Mononuclear cell (primary cell): ENCODE measurements around the gene L3MBTL4. TPM values are rescaled to one million over a fixed set of nuclear protein-coding genes. Genes with fewer than 3 reads are reported as not detected.

Source experiments
- H3K27me3 ChIP-seq: 2 replicates; pipeline ENCODE4 v1.6.0; 2011; ENCODE audit warnings: low read length, control low read depth; ENCODE audit not compliant: insufficient read depth
- H3K4me1 ChIP-seq: 2 replicates; pipeline ENCODE4 v1.5.1; 2011; ENCODE audit warnings: mild to moderate bottlenecking, low read length, control low read depth; ENCODE audit not compliant: insufficient read depth
- H3K4me3 ChIP-seq: 2 replicates; pipeline ENCODE4 v1.5.1; 2011; ENCODE audit warnings: mild to moderate bottlenecking, low read length, moderate library complexity
- H3K9me3 ChIP-seq: 2 replicates; pipeline ENCODE4 v1.5.1; 2011; ENCODE audit warnings: low read depth, mild to moderate bottlenecking, control low read depth, low read length
- total RNA-seq: library from RNA; depleted of rRNA; stranded (reverse); fragments of >200 nt; gene quantifications from one replicate; pipeline ENCODE4 v1.2.3, GENCODE V29; 2012

Gene L3MBTL4
- total RNA-seq, 1 donor, result 3.0 TPM

DNA sequence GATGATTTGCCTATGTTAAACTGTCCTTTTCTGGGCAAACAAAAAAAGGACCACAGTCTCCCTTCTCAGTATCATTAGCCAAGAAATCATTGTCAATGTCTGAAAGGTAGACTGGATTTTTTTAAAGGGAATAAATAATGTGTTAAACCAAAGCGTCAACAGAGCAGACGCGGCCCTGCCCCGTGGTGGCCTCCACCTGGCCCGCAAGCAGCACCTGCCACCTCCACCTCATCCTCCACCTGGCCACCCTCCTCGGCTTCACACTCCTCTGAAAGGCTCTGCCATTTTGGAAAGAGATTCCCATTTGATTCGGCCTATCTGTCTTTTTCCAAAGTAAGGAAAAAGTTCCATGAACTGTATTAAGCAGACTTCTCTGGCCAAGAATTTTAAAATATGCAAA is 451.4 kb downstream of the L3MBTL4 start:
- Histone ChIP-seq H3K9me3 (no peaks in the 10 kb centered on the region), H3K4me1 (no peaks in the 10 kb centered on the region), H3K27me3 (no peaks in the 10 kb centered on the region)

GRCh38 chr18:5962362-5962761 is 452.3 kb downstream of the L3MBTL4 start:
- H3K4me3 ChIP-seq, result no peak overlapping the region
- no peaks in the 10 kb centered on the region for H3K9me3 ChIP-seq
- H3K4me1 ChIP-seq, result no peaks in the 10 kb centered on the region
- H3K27me3 ChIP-seq, result no peaks in the 10 kb centered on the region

More for the DNA sequence above, 451.4 kb downstream of the L3MBTL4 start:
- no peak overlapping the region for H3K4me3 ChIP-seq

- Histone ChIP-seq H3K4me3 (no peak overlapping the region), H3K9me3 (no peaks in the 10 kb centered on the region), H3K4me1 (no peaks in the 10 kb centered on the region), H3K27me3 (no peaks in the 10 kb centered on the region)
These were observed 452.9 kb downstream of the L3MBTL4 start for GRCh38 chr18:5961828-5962150.

- H3K4me3 ChIP-seq, result no peak overlapping the region
These were observed 453.4 kb downstream of the L3MBTL4 start for GRCh38 chr18:5961097-5961827.

GRCh38 chr18:5958822-5959221 is 455.9 kb downstream of the L3MBTL4 start:
- H3K4me3 ChIP-seq, result no peak overlapping the region

More at GRCh38 chr18:5961097-5961827, 453.4 kb downstream of the L3MBTL4 start:
- Histone ChIP-seq H3K9me3 (no peaks in the 10 kb centered on the region), H3K27me3 (no peaks in the 10 kb centered on the region), H3K4me1 (no peaks in the 10 kb centered on the region)

GRCh38 chr18:5955861-5956260 is 458.9 kb downstream of the L3MBTL4 start:
- no peaks in the 10 kb centered on the region for H3K4me1 ChIP-seq
- H3K4me3 ChIP-seq, result no peak overlapping the region
- H3K9me3 ChIP-seq, result no peaks in the 10 kb centered on the region
- H3K27me3 ChIP-seq, result no peaks in the 10 kb centered on the region

More at GRCh38 chr18:5958822-5959221, 455.9 kb downstream of the L3MBTL4 start:
- Histone ChIP-seq H3K4me1 (no peaks in the 10 kb centered on the region), H3K9me3 (no peaks in the 10 kb centered on the region), H3K27me3 (no peaks in the 10 kb centered on the region)

DNA sequence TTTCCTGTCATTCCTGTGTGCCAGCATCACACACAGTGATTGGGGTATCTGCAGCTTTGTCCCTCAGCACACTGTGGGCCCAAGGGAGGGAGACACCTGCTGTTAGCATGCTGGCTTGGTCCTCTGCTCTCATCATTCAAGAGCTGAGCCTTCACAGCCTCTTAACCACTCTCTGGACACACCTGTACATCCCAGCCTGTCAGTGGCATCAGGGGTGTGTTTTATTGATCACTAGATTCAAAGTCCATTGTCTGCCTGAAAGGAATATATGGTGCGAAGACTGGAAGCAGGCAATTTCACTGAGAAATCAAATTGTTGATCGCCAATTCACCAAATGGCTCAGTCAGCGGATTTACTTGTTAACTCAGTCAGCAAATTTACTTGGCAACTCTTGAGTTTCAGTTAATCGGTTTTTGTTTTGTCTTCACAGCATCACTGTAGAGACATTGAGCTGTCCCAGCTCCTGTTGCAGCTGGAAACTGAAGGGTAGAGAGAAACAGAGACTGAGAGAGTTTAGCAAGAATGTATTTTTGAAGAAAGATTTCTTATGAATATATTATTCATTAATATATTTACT is 463.1 kb downstream of the L3MBTL4 start:
- H3K4me3 ChIP-seq, result no peak overlapping the region
- no peaks in the 10 kb centered on the region for H3K4me1 ChIP-seq
- no peaks in the 10 kb centered on the region for H3K9me3 ChIP-seq
- H3K27me3 ChIP-seq, result no peaks in the 10 kb centered on the region

GRCh38 chr18:5948781-5949180 is 465.9 kb downstream of the L3MBTL4 start:
- Histone ChIP-seq H3K9me3 (no peaks in the 10 kb centered on the region), H3K4me3 (no peak overlapping the region), H3K27me3 (no peaks in the 10 kb centered on the region), H3K4me1 (no peaks in the 10 kb centered on the region)

GRCh38 chr18:5948237-5948636 is 466.5 kb downstream of the L3MBTL4 start:
- no peaks in the 10 kb centered on the region for H3K27me3 ChIP-seq
- no peak overlapping the region for H3K4me3 ChIP-seq
- H3K9me3 ChIP-seq, result no peaks in the 10 kb centered on the region
- no peaks in the 10 kb centered on the region for H3K4me1 ChIP-seq

DNA sequence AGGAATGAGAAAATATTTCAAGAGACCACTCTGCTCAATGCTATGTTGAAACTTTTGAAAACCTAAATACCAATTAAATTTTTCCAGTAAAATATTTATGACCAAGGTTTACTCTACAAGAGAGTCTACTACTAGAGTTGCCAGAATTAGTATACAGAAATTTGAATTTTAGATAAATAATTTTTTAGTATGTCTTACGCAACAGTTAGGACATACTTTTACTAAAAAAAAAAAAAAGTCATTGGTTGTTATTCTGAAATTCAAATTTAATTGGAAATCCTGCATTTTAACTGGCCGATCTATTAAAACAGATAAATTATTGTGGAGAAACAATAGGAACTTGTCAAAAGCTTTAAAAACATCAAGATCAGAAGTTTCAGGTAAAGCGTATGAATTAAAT is 470.3 kb downstream of the L3MBTL4 start:
- Histone ChIP-seq H3K27me3 (no peaks in the 10 kb centered on the region), H3K4me3 (no peak overlapping the region), H3K4me1 (no peaks in the 10 kb centered on the region), H3K9me3 (no peaks in the 10 kb centered on the region)

DNA sequence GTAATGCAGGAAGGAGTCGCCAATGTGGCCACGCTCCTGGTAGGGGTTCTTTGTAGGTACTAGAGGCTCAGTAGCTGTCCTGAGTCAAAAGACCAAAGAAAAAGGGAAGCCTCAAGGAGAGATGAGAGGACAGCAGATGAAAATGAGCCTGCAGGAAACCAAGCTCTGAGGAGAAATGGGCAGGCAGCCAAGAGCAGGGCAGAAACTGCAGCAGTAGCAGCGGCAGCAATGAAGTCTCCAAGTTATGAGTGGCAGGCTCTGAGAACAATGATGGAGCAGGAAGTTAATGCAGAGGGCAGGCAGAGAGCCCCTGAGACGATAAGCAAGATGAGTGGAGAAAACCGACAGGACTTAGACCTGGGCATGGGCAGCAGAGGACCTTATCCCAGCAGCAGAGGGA is 471.2 kb downstream of the L3MBTL4 start:
- Histone ChIP-seq H3K4me3 (no peak overlapping the region), H3K4me1 (no peaks in the 10 kb centered on the region), H3K27me3 (no peaks in the 10 kb centered on the region), H3K9me3 (no peaks in the 10 kb centered on the region)

DNA sequence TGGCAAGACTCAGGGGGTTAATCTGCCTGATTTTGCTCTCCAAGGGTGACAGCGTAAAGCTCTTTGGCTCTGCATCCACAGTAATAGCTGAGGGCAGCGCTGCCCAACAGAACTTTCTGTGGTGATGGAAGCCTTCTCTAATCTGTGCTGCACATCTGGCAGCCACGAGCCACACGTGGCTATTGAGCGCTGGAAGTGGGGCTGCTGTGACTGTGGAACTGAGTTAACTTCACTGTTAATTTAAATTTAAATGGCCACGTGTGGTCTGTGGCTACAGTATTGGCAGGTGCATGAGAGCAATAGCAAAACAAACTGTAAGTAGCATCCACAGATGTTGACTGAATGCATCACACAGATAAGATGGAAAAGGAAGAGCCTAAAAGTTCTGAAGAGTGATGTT is 472.1 kb downstream of the L3MBTL4 start:
- H3K4me1 ChIP-seq, result no peaks in the 10 kb centered on the region
- H3K27me3 ChIP-seq, result no peaks in the 10 kb centered on the region
- H3K9me3 ChIP-seq, result no peaks in the 10 kb centered on the region
- no peak overlapping the region for H3K4me3 ChIP-seq

- Histone ChIP-seq H3K27me3 (no peaks in the 10 kb centered on the region), H3K4me3 (no peak overlapping the region), H3K9me3 (no peaks in the 10 kb centered on the region)
These were observed 472.8 kb downstream of the L3MBTL4 start for GRCh38 chr18:5941890-5942289.

GRCh38 chr18:5939801-5940667 is 474.7 kb downstream of the L3MBTL4 start:
- Histone ChIP-seq H3K4me3 (no peak overlapping the region), H3K4me1 (no peaks in the 10 kb centered on the region), H3K9me3 (no peaks in the 10 kb centered on the region), H3K27me3 (no peaks in the 10 kb centered on the region)

More at GRCh38 chr18:5941890-5942289, 472.8 kb downstream of the L3MBTL4 start:
- no peaks in the 10 kb centered on the region for H3K4me1 ChIP-seq

GRCh38 chr18:5937795-5938194 is 476.9 kb downstream of the L3MBTL4 start:
- Histone ChIP-seq H3K4me3 (no peak overlapping the region), H3K4me1 (no peaks in the 10 kb centered on the region), H3K9me3 (no peaks in the 10 kb centered on the region), H3K27me3 (no peaks in the 10 kb centered on the region)
